Glutamatergic neuron (in vitro differentiated cells): ENCODE measurements around the gene CATSPERB. TPM values are rescaled to one million over a fixed set of nuclear protein-coding genes. Genes with fewer than 3 reads are reported as not detected.

Experiments
- DNase-seq: peaks from one replicate; pipeline ENCODE4 v3.0.0; 2022
- H3K27ac Mint-ChIP-seq: one replicate; pipeline ENCODE4 v1.8.0; 2020; ENCODE audit warnings: mild to moderate bottlenecking, mixed read lengths, inconsistent platforms; ENCODE audit not compliant: unreplicated experiment
- H3K27me3 Mint-ChIP-seq: one replicate; pipeline ENCODE4 v1.8.0; 2020; ENCODE audit warnings: mild to moderate bottlenecking, moderate library complexity, mixed read lengths, inconsistent platforms; ENCODE audit not compliant: unreplicated experiment
- H3K36me3 Mint-ChIP-seq: one replicate; pipeline ENCODE4 v1.8.0; 2020; ENCODE audit warnings: mild to moderate bottlenecking, mixed read lengths, inconsistent platforms; ENCODE audit not compliant: unreplicated experiment
- H3K4me1 Mint-ChIP-seq: one replicate; pipeline ENCODE4 v1.8.0; 2020; ENCODE audit warnings: mild to moderate bottlenecking, low read depth, mixed read lengths, inconsistent platforms; ENCODE audit not compliant: unreplicated experiment
- H3K4me3 Mint-ChIP-seq: one replicate; pipeline ENCODE4 v1.8.0; 2020; ENCODE audit warnings: mild to moderate bottlenecking, mixed read lengths, inconsistent platforms; ENCODE audit not compliant: unreplicated experiment
- H3K9me3 Mint-ChIP-seq: one replicate; pipeline ENCODE4 v1.8.0; 2020; ENCODE audit warnings: mild to moderate bottlenecking, moderate library complexity, mixed read lengths, inconsistent platforms; ENCODE audit not compliant: unreplicated experiment
- total RNA-seq: library from RNA; stranded (reverse); fragmentation: NEBNext Ultra II Directional; extraction: Animal tissue kit (Norgen Biotek cat#: 25700); gene quantifications from one replicate; pipeline ENCODE4 v1.2.1, GENCODE V29; 2021; ENCODE audit not compliant: unreplicated experiment
- TF ChIP-seq, protein P1 (sequence below): fragments of 200-600 bp; sonication (generic); IDR thresholded peaks from one replicate; pipeline ENCODE4 v1.5.0; 2021; ENCODE audit not compliant: partially characterized antibody, unreplicated experiment

CATSPERB gene
- total RNA-seq, 1 donor from 2014 or later: not detected

DNA sequence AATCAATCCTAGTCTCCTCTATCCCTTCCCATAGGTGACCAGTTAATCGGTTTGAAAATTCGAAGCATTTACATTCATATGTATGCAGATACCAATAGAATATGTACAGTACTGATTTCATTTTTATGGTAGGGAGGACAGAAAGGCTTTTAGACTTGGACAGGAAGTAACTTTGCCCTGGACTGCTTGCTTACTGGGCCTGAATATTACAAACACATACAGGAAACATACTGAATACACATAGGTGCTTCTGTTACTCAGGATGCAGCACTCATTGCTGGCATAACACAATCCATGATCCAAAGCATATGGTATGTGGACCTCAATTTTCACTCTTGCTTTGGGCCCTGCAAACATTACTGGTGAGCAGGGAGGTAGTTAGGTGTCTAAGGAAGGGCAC lies 71.1 kb downstream of the CATSPERB start:
- H3K27ac Mint-ChIP-seq: no peak overlapping the region
- DNase-seq: no peak
- no peaks in the 10 kb centered on the region for H3K36me3 Mint-ChIP-seq
- TF ChIP-seq, protein P1, sequence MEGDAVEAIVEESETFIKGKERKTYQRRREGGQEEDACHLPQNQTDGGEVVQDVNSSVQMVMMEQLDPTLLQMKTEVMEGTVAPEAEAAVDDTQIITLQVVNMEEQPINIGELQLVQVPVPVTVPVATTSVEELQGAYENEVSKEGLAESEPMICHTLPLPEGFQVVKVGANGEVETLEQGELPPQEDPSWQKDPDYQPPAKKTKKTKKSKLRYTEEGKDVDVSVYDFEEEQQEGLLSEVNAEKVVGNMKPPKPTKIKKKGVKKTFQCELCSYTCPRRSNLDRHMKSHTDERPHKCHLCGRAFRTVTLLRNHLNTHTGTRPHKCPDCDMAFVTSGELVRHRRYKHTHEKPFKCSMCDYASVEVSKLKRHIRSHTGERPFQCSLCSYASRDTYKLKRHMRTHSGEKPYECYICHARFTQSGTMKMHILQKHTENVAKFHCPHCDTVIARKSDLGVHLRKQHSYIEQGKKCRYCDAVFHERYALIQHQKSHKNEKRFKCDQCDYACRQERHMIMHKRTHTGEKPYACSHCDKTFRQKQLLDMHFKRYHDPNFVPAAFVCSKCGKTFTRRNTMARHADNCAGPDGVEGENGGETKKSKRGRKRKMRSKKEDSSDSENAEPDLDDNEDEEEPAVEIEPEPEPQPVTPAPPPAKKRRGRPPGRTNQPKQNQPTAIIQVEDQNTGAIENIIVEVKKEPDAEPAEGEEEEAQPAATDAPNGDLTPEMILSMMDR: no peak
- H3K4me1 Mint-ChIP-seq: no peaks in the 10 kb centered on the region
- no peak overlapping the region for H3K4me3 Mint-ChIP-seq
- no peaks in the 10 kb centered on the region for H3K9me3 Mint-ChIP-seq
- H3K27me3 Mint-ChIP-seq: peaks cover 2% of the 10 kb centered on the region

DNA sequence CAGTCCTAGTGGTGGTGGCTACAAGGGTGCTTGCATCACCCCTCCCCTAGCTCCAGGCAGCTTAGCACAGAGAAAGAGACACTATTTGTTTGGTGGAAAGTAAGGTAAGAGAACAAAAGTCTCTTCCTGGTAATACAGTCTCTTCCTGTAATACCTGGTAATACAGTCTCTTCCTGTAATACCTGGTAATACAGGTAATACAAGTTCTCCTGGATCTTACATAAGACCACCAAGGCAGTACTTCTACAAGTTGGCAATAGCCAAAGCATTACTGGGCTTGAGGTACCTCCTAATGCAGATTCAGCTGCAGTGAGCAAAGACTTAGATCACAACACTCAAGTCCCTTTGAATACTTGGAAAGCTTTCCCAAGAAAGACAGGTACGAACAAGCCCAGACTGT lies 77.0 kb downstream of the CATSPERB start:
- Mint-ChIP-seq H3K4me1 (no peaks in the 10 kb centered on the region), H3K4me3 (no peak overlapping the region), H3K36me3 (no peaks in the 10 kb centered on the region), H3K27ac (no peak overlapping the region), H3K27me3 (peaks cover 6% of the 10 kb centered on the region), H3K9me3 (no peaks in the 10 kb centered on the region)
- TF ChIP-seq, protein P1: no peak
- no peak for DNase-seq

DNA sequence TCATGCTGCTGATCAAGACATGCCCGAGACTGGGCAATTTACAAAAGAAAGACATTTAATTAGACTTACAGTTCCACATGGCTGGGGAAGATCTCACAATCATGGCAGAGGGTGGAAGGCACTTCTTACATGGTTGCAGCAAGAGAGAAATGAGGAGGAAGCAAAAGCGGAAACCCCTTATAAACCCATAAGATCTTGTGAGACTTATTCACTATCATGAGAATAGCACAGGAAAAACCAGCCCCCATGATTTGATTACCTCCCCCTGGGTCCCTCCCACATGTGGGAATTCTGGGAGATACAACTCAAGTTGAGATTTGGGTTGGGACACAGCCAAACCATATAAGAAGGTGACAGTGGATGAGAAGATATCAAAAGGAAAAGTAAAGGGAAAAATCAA lies 78.4 kb downstream of the CATSPERB start:
- Mint-ChIP-seq H3K9me3 (no peaks in the 10 kb centered on the region), H3K27me3 (peaks cover 6% of the 10 kb centered on the region), H3K4me3 (no peak overlapping the region), H3K27ac (no peak overlapping the region), H3K36me3 (no peaks in the 10 kb centered on the region), H3K4me1 (no peaks in the 10 kb centered on the region)
- no peak for DNase-seq
- TF ChIP-seq, protein P1: no peak

DNA sequence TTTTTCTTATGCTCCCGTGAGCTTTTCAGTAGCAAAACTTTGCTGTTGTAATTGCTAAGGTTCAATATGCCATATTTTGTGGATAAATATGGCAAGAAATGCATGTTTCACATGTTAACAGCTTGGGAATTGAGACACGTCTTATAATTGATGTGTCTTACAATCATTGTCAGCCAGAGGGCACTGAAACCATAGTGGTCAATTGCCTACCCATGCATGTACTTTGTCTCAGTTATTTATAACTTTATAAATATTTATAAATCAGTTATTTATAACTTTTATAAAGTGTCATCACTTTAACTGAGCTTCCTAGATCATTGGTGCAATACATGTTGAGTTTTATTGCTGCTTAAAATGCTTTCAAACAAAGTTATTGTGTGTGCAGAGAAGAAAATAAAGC lies 82.0 kb downstream of the CATSPERB start:
- Mint-ChIP-seq H3K36me3 (no peaks in the 10 kb centered on the region), H3K9me3 (no peaks in the 10 kb centered on the region), H3K27ac (no peak overlapping the region), H3K4me3 (no peak overlapping the region), H3K27me3 (peaks cover 4% of the 10 kb centered on the region), H3K4me1 (no peaks in the 10 kb centered on the region)
- DNase-seq: no peak
- TF ChIP-seq, protein P1: peak; percentile 51

DNA sequence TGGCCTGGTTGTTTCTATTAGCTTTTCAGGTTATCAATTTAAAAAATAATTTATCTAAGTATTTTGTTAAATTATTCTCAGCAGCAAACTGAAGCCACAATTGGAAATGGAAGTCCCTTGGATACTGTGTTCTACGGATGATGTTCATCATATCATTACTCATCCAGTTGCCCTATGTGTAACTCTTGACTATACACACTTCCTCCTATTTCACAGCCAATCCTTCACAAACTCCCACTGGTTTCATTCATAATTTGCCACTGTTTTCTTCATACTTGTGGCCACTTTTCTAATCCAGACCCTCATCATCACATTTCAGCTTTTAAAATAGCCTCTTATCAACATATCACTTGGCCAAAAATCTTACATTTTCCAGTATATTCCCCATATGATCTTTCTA lies 84.0 kb downstream of the CATSPERB start:
- Mint-ChIP-seq H3K27ac (no peak overlapping the region), H3K4me1 (no peaks in the 10 kb centered on the region), H3K4me3 (no peak overlapping the region), H3K36me3 (no peaks in the 10 kb centered on the region), H3K27me3 (no peaks in the 10 kb centered on the region), H3K9me3 (no peaks in the 10 kb centered on the region)
- TF ChIP-seq, protein P1: no peak
- no peak for DNase-seq
